Activated B cell treated with CpG ODN at 0.5 μM for 24 hours (primary cell): ENCODE measurements around the gene SND1. TPM values are rescaled to one million over a fixed set of nuclear protein-coding genes. Genes with fewer than 3 reads are reported as not detected.

Source experiments
- ATAC-seq: fragments of 200-7000 bp; cut with Tn5 transposase; one replicate; pipeline ENCODE4 v1.10.0; 2021; ENCODE audit warnings: low read depth, mild to moderate bottlenecking, moderate library complexity
- CTCF ChIA-PET: fragments of 350-600 bp; sonication (Branson Sonifier 250); formaldehyde crosslinking; loops from one replicate; lab custom pipeline; 2021; ENCODE audit warnings: antibody characterized with exemption; lab: Charles Lee
- POLR2A ChIA-PET: fragments of 350-600 bp; sonication (Branson Sonifier 250); formaldehyde crosslinking; loops from one replicate; lab custom pipeline; 2021; ENCODE audit warnings: antibody characterized with exemption; lab: Charles Lee
- DNase-seq: peaks from one replicate; pipeline ENCODE4 v3.0.0; 2022
- H3K27ac Mint-ChIP-seq: one replicate; pipeline ENCODE4 v1.8.0; 2020; ENCODE audit warnings: mixed read lengths
- H3K27me3 Mint-ChIP-seq: one replicate; pipeline ENCODE4 v1.8.0; 2021; ENCODE audit warnings: mixed read lengths
- H3K36me3 Mint-ChIP-seq: one replicate; pipeline ENCODE4 v1.8.0; 2021; ENCODE audit warnings: low read depth, mixed read lengths
- H3K4me1 Mint-ChIP-seq: one replicate; pipeline ENCODE4 v1.8.0; 2021; ENCODE audit warnings: mixed read lengths
- H3K4me3 Mint-ChIP-seq: one replicate; pipeline ENCODE4 v1.8.0; 2020; ENCODE audit warnings: mild to moderate bottlenecking, mixed read lengths
- H3K9me3 Mint-ChIP-seq: one replicate; pipeline ENCODE4 v1.8.0; 2020; ENCODE audit warnings: mixed read lengths
- intact Hi-C: fragments of 100-400 bp; cut with micrococcal nuclease; formaldehyde crosslinking; loops from one replicate; pipeline ENCODE4 v1.15.1; 2024
- total RNA-seq: library from RNA; stranded (reverse); gene quantifications from 2 replicates; pipeline ENCODE4 v1.2.3, GENCODE V29; 2022
- TF ChIP-seq, protein P1 (sequence below): fragments of 200-600 bp; IDR thresholded peaks from one replicate; pipeline ENCODE4 v1.8.0; 2022; ENCODE audit warnings: antibody characterized with exemption, mild to moderate bottlenecking

Gene SND1
- total RNA-seq, 1 donor from 2014 or later = 215 TPM

DNA sequence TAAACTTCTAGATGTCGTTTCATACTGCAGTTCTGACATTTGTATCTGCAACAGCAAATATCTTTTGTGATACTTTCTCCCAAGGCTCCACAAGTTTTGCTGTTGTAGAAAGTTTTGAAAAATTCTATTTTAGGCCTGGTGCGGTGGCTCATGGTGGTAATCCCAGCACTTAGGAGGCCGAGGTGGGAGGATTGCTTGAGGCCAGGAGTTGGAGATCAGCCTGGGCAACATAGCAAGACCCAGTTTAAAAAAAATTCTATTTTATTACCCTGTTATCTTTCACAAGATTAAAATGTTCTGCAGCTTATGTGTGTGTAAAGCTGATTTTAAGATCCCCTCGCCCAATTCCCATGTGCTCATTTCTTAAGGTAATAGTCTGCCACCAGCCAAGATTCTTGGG is 1.4 kb downstream of the SND1 start:
- POLR2A ChIA-PET = no interaction called here

DNA sequence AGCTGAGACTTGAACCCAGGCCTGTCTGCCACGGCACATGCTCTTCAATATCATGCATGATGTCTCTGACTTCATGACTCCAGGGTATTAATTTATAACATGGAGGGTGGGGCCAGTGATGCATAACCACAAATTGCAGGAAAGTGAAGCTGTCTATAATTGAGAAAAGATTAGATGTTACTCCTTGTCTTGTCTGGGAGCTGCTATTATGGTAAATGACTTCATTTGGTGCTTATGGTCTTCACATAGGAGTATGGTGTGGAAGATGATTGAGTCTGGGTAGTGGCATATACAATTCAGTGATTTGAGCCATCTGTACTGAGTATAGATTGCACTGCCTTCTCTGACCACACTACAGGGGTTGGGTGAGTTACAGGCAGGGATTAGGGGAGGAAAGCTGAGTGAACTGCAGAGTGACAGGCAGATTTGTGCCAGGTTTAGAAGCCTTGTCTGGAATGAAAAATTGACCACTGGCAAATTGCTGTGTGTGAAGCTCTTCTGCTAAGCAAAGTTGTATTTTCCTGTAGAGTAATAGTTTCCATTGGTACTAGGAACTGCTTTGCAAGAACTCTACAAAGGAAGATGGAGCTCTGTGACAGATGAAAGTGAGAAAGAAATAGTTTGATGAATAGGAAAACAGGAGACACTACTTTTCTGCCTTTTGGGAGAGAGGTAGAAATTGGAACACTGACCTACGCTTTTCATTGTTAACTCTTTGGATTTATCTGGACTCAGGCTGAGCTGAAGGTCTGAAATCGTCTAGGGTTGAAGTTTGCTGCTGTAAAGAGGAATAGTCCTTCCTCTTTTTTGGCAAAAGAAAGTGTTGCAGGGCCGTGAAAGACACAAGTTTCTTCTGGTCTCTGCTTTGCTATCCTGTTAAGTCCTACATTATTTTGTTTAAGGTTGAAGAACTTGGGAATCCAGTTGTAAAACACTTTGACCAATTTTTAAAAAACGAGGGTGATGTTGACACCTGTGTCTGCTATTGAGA is 2.7 kb downstream of the SND1 start:
- Mint-ChIP-seq H3K27me3 (no peaks in the 10 kb centered on the region), H3K4me3 (peak overlapping the region; percentile 8), H3K27ac (peak overlapping the region; percentile 72), H3K36me3 (peaks cover 43% of the 10 kb centered on the region), H3K4me1 (peaks cover 58% of the 10 kb centered on the region), H3K9me3 (no peaks in the 10 kb centered on the region)
- TF ChIP-seq, protein P1, sequence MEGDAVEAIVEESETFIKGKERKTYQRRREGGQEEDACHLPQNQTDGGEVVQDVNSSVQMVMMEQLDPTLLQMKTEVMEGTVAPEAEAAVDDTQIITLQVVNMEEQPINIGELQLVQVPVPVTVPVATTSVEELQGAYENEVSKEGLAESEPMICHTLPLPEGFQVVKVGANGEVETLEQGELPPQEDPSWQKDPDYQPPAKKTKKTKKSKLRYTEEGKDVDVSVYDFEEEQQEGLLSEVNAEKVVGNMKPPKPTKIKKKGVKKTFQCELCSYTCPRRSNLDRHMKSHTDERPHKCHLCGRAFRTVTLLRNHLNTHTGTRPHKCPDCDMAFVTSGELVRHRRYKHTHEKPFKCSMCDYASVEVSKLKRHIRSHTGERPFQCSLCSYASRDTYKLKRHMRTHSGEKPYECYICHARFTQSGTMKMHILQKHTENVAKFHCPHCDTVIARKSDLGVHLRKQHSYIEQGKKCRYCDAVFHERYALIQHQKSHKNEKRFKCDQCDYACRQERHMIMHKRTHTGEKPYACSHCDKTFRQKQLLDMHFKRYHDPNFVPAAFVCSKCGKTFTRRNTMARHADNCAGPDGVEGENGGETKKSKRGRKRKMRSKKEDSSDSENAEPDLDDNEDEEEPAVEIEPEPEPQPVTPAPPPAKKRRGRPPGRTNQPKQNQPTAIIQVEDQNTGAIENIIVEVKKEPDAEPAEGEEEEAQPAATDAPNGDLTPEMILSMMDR = no peak
- ChIA-PET CTCF (no interaction called here), POLR2A (no interaction called here)
- intact Hi-C loops = loop anchor here (5.0 kb wide), 2 partner anchors 402 to 803 kb away; partner anchors contain the start of genes GRM8 and HILPDA
- no peak for DNase-seq
- ATAC-seq = no peak

More for the DNA sequence above, 1.4 kb downstream of the SND1 start:
- H3K9me3 Mint-ChIP-seq = no peaks in the 10 kb centered on the region
- H3K27ac Mint-ChIP-seq = no peak overlapping the region
- ATAC-seq (no peak), DNase-seq (no peak)
- H3K27me3 Mint-ChIP-seq = no peaks in the 10 kb centered on the region
- TF ChIP-seq, protein P1 = no peak
- intact Hi-C loops = loop anchor here (5.0 kb wide), 2 partner anchors 401 to 804 kb away; partner anchors contain the start of genes GRM8 and HILPDA
- no peak overlapping the region for H3K4me3 Mint-ChIP-seq
- CTCF ChIA-PET = no interaction called here
- H3K36me3 Mint-ChIP-seq = peaks cover 32% of the 10 kb centered on the region
- peaks cover 53% of the 10 kb centered on the region for H3K4me1 Mint-ChIP-seq

DNA sequence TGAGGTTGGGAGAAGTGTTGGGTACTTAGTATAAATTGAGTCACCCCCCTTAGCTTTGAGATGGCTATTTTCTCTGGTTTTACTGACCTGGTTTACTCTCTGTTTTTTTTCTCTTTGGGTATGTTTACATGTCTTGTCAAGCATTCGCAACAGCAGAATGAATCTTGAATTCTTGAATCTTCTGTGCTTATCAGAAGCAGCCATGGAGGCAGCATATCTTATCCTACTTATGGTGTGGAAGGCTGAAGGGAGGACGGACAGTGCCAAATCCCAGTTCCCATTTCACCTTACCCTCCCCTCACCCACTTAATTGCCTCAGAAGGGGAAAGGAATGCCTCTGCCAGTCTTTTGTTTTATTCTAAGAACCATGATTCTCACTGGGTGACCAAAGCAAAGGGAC is 3.7 kb downstream of the SND1 start:
- H3K27me3 Mint-ChIP-seq = no peaks in the 10 kb centered on the region
- no peak overlapping the region for H3K4me3 Mint-ChIP-seq
- intact Hi-C loops = no loop called here
- CTCF ChIA-PET = no interaction called here
- POLR2A ChIA-PET = no interaction called here
- H3K27ac Mint-ChIP-seq = peak overlapping the region; percentile 72
- peaks cover 53% of the 10 kb centered on the region for H3K36me3 Mint-ChIP-seq
- H3K4me1 Mint-ChIP-seq = peaks cover 61% of the 10 kb centered on the region
- no peak for DNase-seq
- no peak for ATAC-seq
- no peaks in the 10 kb centered on the region for H3K9me3 Mint-ChIP-seq
- TF ChIP-seq, protein P1 = no peak

DNA sequence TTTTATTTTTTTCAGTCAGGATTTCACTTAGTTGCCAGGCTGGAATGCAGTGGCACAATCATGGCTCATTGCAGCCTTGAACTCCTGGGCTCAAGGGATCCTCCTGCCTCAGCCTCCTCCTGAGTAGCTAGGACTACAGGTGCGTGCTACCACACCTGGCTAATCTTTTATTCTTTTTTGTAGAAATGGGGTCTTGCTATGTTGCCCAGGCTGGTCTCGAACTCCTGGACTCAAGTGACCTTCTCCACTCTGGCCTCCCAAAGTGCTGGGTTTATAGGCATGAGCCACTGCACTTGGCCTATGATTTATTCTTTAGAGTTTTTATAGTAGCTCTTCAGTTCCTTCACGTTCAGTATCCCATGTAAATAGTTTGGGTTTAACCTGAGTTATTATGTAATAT is 5.5 kb downstream of the SND1 start:
- peaks cover 57% of the 10 kb centered on the region for H3K36me3 Mint-ChIP-seq
- no peaks in the 10 kb centered on the region for H3K9me3 Mint-ChIP-seq
- DNase-seq = no peak
- intact Hi-C loops = no loop called here
- ChIA-PET CTCF (no interaction called here), POLR2A (no interaction called here)
- TF ChIP-seq, protein P1 = no peak
- peaks cover 45% of the 10 kb centered on the region for H3K4me1 Mint-ChIP-seq
- H3K4me3 Mint-ChIP-seq = no peak overlapping the region
- no peaks in the 10 kb centered on the region for H3K27me3 Mint-ChIP-seq
- ATAC-seq = no peak
- H3K27ac Mint-ChIP-seq = no peak overlapping the region

DNA sequence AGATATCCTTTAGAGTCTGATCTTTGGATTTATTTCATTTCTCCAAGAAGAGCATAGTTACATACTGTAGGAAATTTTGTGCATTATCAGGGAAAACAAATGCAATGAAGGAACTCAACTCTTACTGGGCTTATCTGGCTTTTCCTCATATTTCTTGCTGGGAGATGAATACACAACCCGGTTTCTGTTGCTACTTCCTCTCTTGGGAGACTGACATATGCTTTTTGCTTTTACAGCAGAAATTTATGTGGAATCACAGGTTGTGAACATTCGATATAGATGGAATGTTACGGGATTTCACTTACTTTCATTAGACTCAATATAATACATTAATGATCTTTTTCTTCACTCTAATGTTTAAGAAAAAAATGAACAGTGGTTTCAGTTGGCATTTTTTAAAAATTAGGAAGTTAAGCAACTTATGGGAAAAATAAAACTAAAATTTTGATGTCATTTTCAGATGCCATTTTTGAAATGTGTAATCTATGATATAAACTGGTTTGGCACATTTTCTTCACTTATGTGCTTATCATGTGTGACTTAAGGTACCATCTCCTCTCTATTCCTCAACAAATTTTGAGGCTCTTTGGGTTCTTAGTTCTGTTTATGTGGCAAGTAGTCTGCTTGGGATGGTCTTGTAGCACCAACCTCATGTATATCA is 7.1 kb downstream of the SND1 start:
- ChIA-PET CTCF (no interaction called here), POLR2A (no interaction called here)
- peaks cover 58% of the 10 kb centered on the region for H3K36me3 Mint-ChIP-seq
- intact Hi-C loops = no loop called here
- DNase-seq (no peak), ATAC-seq (no peak)
- H3K4me1 Mint-ChIP-seq = peaks cover 29% of the 10 kb centered on the region
- no peaks in the 10 kb centered on the region for H3K9me3 Mint-ChIP-seq
- no peaks in the 10 kb centered on the region for H3K27me3 Mint-ChIP-seq
- TF ChIP-seq, protein P1 = no peak
- no peak overlapping the region for H3K4me3 Mint-ChIP-seq
- H3K27ac Mint-ChIP-seq = no peak overlapping the region
